ENCODE results near the gene DRG2. TPM values are rescaled to one million over a fixed set of nuclear protein-coding genes. Genes with fewer than 3 reads are reported as not detected.

DRG2 gene
- total RNA-seq, 4 donors from 2014 or later = 34.7 to 52.3 (median 37.4) TPM

DNA sequence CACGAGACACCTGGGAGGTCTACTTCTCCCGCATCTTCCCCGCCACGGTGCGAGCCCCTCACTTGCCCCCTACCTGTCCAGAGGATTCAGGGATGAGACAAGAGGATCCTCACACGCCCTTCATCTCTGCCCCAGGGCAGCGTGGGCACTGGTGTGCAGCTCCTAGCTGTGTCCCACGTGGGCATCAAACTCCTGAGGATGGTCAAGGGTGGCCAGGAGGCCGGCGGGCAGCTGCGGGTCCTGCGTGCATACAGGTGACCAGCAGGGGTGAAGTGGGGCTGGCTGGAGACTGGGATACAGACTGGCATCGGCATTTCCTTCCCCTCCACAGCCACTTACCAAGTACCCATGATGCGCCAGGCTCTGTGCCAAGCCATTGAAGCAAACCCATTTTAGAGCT lies 67.4 kb downstream of the DRG2 start:
- TF ChIP-seq CTCF (IDR thresholded peaks at IDR 0.05 in 4 of 5, conservative IDR thresholded peaks at IDR 0.05 in 1 of 5) (no peak), POLR2A (IDR thresholded peaks at IDR 0.05) (no peak)

GRCh38 chr17:18156171-18156975 lies 68.6 kb downstream of the DRG2 start:
- no peak for DNase-seq
- in situ Hi-C loops (cut with MboI; ENCODE audit: low sequenced_read_pairs in 4 of 4) = no loop called here
- intact Hi-C loops (cut with DNase I; ENCODE audit: low total_unique reads) = no loop called here
- H3K36me3 ChIP-seq = no peaks in the 10 kb centered on the region
- H3K4me1 ChIP-seq = no peaks in the 10 kb centered on the region
- TF ChIP-seq POLR2A (IDR thresholded peaks at IDR 0.05) = no peak
- TF ChIP-seq CTCF (IDR thresholded peaks at IDR 0.05 in 4 of 5, conservative IDR thresholded peaks at IDR 0.05 in 1 of 5) = no peak
- H3K4me3 ChIP-seq = no peak overlapping the region
- H3K27ac ChIP-seq = no peak overlapping the region
- H3K27me3 ChIP-seq = no peaks in the 10 kb centered on the region
- H3K9me3 ChIP-seq = no peaks in the 10 kb centered on the region
- no peak for ATAC-seq

More for the DNA sequence above, 67.4 kb downstream of the DRG2 start:
- Histone ChIP-seq H3K4me1 (no peaks in the 10 kb centered on the region), H3K36me3 (no peaks in the 10 kb centered on the region), H3K9me3 (no peaks in the 10 kb centered on the region), H3K27me3 (no peaks in the 10 kb centered on the region), H3K27ac (no peak overlapping the region), H3K4me3 (no peak overlapping the region)
- intact Hi-C loops (cut with DNase I; ENCODE audit: low total_unique reads) = no loop called here
- DNase-seq = no peak
- in situ Hi-C loops (cut with MboI; ENCODE audit: low sequenced_read_pairs in 4 of 4) = no loop called here
- ATAC-seq = no peak

- in situ Hi-C loops (cut with MboI; ENCODE audit: low sequenced_read_pairs in 4 of 4) = no loop called here
Measured at GRCh38 chr17:18156976-18157280, 69.2 kb downstream of the DRG2 start.

More at GRCh38 chr17:18156976-18157280, 69.2 kb downstream of the DRG2 start:
- H3K36me3 ChIP-seq = no peaks in the 10 kb centered on the region
- no peak overlapping the region for H3K4me3 ChIP-seq
- intact Hi-C loops (cut with DNase I; ENCODE audit: low total_unique reads) = no loop called here
- H3K27ac ChIP-seq = no peak overlapping the region
- H3K9me3 ChIP-seq = no peaks in the 10 kb centered on the region
- H3K27me3 ChIP-seq = no peaks in the 10 kb centered on the region
- H3K4me1 ChIP-seq = no peaks in the 10 kb centered on the region
- no peak for TF ChIP-seq CTCF (IDR thresholded peaks at IDR 0.05 in 4 of 5, conservative IDR thresholded peaks at IDR 0.05 in 1 of 5)
- no peak for TF ChIP-seq POLR2A (IDR thresholded peaks at IDR 0.05)
- ATAC-seq = no peak
- DNase-seq = no peak

Other genes with a start within 250 kb of the DRG2 start
- gene TOM1L2, start 115.5 kb upstream of the DRG2 start, total RNA-seq = 10 to 100 TPM; 55.7 to 97.1 (median 73.3) TPM
- gene DRC3, start 115.1 kb upstream of the DRG2 start, total RNA-seq = under 1 TPM; 0.05 to 0.81 (median 0.28) TPM
- 10 to 100 TPM; 12.6 to 19.9 (median 16.2) TPM for gene ATPAF2, start 48.8 kb upstream of the DRG2 start, total RNA-seq
- gene GID4, start 48.5 kb upstream of the DRG2 start, total RNA-seq = 10 to 100 TPM; 40.1 to 46.4 (median 41.4) TPM
- under 1 TPM in 3 of 4 donors, not detected in 1; 0.04 to 0.70 (median 0.31) TPM for gene MYO15A, start 20.8 kb downstream of the DRG2 start, total RNA-seq
- 100 to 1,000 TPM; 188 to 271 (median 224) TPM for gene ALKBH5, start 95.9 kb downstream of the DRG2 start, total RNA-seq
- gene LLGL1, start 137.7 kb downstream of the DRG2 start, total RNA-seq = 10 to 100 TPM in 3 of 4 donors, 1 to 10 TPM in 1; 9.7 to 21.0 (median 15.7) TPM
- 100 to 1,000 TPM; 600 to 752 (median 681) TPM for gene FLII, start 170.8 kb downstream of the DRG2 start, total RNA-seq
- gene MIEF2, start 172.7 kb downstream of the DRG2 start, total RNA-seq = 10 to 100 TPM; 19.3 to 45.2 (median 34.3) TPM
- gene TOP3A, start 227.0 kb downstream of the DRG2 start, total RNA-seq = 10 to 100 TPM; 17.7 to 62.4 (median 22.1) TPM
- 10 to 100 TPM in 2 of 4 donors, 1 to 10 TPM in 2; 9.2 to 15.7 (median 12.4) TPM for gene SMCR8, start 227.3 kb downstream of the DRG2 start, total RNA-seq

All from gastrocnemius medialis (tissue), 4 donors.